PC-3 (cell line): Measurements from ENCODE around the gene NHLRC2. TPM values are rescaled to one million over a fixed set of nuclear protein-coding genes. Genes with fewer than 3 reads are reported as not detected.

Experiments used
- ATAC-seq: fragments of 200-7000 bp; cut with Tn5 transposase; 2 replicates; pipeline ENCODE4 v1.9.1; 2020; ENCODE audit warnings: mild to moderate bottlenecking, moderate library complexity
- BruUV-seq: library from RNA; stranded (reverse); fragments of 400-500 nt; replicated peaks from 2 replicates; lab custom pipeline; 2021; lab: Mats Ljungman, UMichigan
- CTCF ChIA-PET: fragments of 300-600 bp; sonication (Branson Sonifier 250); formaldehyde crosslinking; loops from one replicate; lab custom pipeline; 2022; ENCODE audit warnings: antibody characterized with exemption; lab: Charles Lee
- POLR2A ChIA-PET: fragments of 300-600 bp; sonication (Branson Sonifier 250); formaldehyde crosslinking; loops from one replicate; lab custom pipeline; 2022; ENCODE audit warnings: antibody characterized with exemption; ENCODE audit not compliant: unreplicated experiment; lab: Charles Lee
- DNase-seq: peaks from one replicate; pipeline ENCODE4 v3.0.0-alpha.2; 2015
- H2AFZ ChIP-seq: fragments of 300-600 bp; sonication (generic); 2 replicates; pipeline ENCODE4 v1.6.0; 2016; ENCODE audit warnings: antibody characterized with exemption, low read length
- H3F3A ChIP-seq: fragments of 300-600 bp; sonication (generic); one replicate; pipeline ENCODE4 v1.6.0; 2017; ENCODE audit warnings: antibody characterized with exemption, low read length, control low read depth, mild to moderate bottlenecking; ENCODE audit not compliant: unreplicated experiment
- H3K27ac ChIP-seq: fragments of 300-600 bp; sonication (generic); 2 replicates; pipeline ENCODE4 v1.5.1; 2016; ENCODE audit warnings: mild to moderate bottlenecking, low read length
- H3K27me3 ChIP-seq: fragments of 300-600 bp; sonication (generic); 2 replicates; pipeline ENCODE4 v1.6.1; 2016; ENCODE audit warnings: low read length, mixed read lengths
- H3K36me3 ChIP-seq: fragments of 300-600 bp; sonication (generic); 2 replicates; pipeline ENCODE4 v1.6.1; 2016; ENCODE audit warnings: low read depth, mixed run types, low read length, mixed read lengths
- H3K4me1 ChIP-seq: fragments of 300-600 bp; sonication (generic); 2 replicates; pipeline ENCODE4 v1.5.1; 2016; ENCODE audit warnings: low read length; ENCODE audit not compliant: insufficient read depth
- H3K4me2 ChIP-seq: fragments of 300-600 bp; sonication (generic); 2 replicates; pipeline ENCODE4 v1.6.0; 2016; ENCODE audit warnings: low read length
- H3K4me3 ChIP-seq: fragments of 300-600 bp; sonication (generic); 2 replicates; pipeline ENCODE4 v1.5.1; 2016; ENCODE audit warnings: mild to moderate bottlenecking, low read length, mixed read lengths
- H3K79me2 ChIP-seq: fragments of 300-600 bp; sonication (generic); 2 replicates; pipeline ENCODE4 v1.6.1; 2017; ENCODE audit warnings: low read length, mixed read lengths
- H3K9ac ChIP-seq: fragments of 300-600 bp; sonication (generic); 2 replicates; pipeline ENCODE4 v1.6.0; 2016; ENCODE audit warnings: mild to moderate bottlenecking, low read length
- H3K9me2 ChIP-seq: fragments of 300-600 bp; sonication (generic); replicated peaks from 2 replicates; pipeline ENCODE4 v1.6.1; 2016; ENCODE audit warnings: mixed run types, low read length, mixed read lengths
- H3K9me3 ChIP-seq: fragments of 300-600 bp; sonication (generic); 2 replicates; pipeline ENCODE4 v1.6.1; 2016; ENCODE audit warnings: low read length, mixed read lengths
- H4K20me1 ChIP-seq: fragments of 300-600 bp; sonication (generic); 2 replicates; pipeline ENCODE4 v1.6.1; 2016; ENCODE audit warnings: low read length, mixed read lengths
- CTCF ChIP-seq: fragments of 300-600 bp; sonication (generic); conservative IDR thresholded peaks from 2 replicates; pipeline ENCODE4 v1.5.1; 2017; ENCODE audit warnings: antibody characterized with exemption, low read depth, mild to moderate bottlenecking, low read length
- EZH2 ChIP-seq: fragments of 300-600 bp; sonication (generic); IDR thresholded peaks from one replicate; pipeline ENCODE4 v1.6.1; 2017; ENCODE audit warnings: antibody characterized with exemption, mild to moderate bottlenecking, low read length; ENCODE audit not compliant: unreplicated experiment
- EZH2phosphoT487 ChIP-seq: fragments of 300-600 bp; sonication (generic); IDR thresholded peaks from 2 replicates; pipeline ENCODE4 v1.6.1; 2018; ENCODE audit warnings: mild to moderate bottlenecking, antibody characterized with exemption, low read length, borderline replicate concordance
- intact Hi-C: fragments of 100-400 bp; cut with micrococcal nuclease; formaldehyde crosslinking; loops from 2 replicates; pipeline ENCODE4 v1.9.0; 2023
- total RNA-seq: library from RNA; depleted of rRNA; stranded (reverse); fragments of >200 nt; gene quantifications from 2 replicates; pipeline ENCODE4 v1.2.3, GENCODE V29; 2014

NHLRC2 gene
- total RNA-seq, 1 experiment from 2014 or later: 17.5 TPM

- DNase-seq: no peak
- Histone ChIP-seq H2AFZ (no peak overlapping the region), H3K9me3 (0 out of 2 replicates have a peak, but pooled peaks cover 7% of the 10 kb centered on the region), H3K27ac (no peak overlapping the region), H3K36me3 (no peaks in the 10 kb centered on the region), H3F3A (no peaks in the 10 kb centered on the region), H3K9ac (no peak overlapping the region), H3K9me2 (no peaks in the 10 kb centered on the region), H3K4me2 (no peak overlapping the region), H4K20me1 (no peaks in the 10 kb centered on the region), H3K79me2 (no peaks in the 10 kb centered on the region), H3K27me3 (no peaks in the 10 kb centered on the region), H3K4me1 (peaks cover 5% of the 10 kb centered on the region), H3K4me3 (no peak overlapping the region)
- no TSS peak for BruUV-seq
- CTCF ChIA-PET: no interaction called here
- no peak for ATAC-seq
- POLR2A ChIA-PET: interaction anchor here (0.7 kb wide), 1 partner anchor 152 kb away, joined by 6 read pairs; no protein-coding TSS in a partner anchor
- TF ChIP-seq CTCF: no peak
- TF ChIP-seq EZH2phosphoT487: no peak
- no peak for TF ChIP-seq EZH2
- intact Hi-C loops: no loop called here
Observed at GRCh38 chr10:113920875-113921274, 66.4 kb downstream of the NHLRC2 start.

GRCh38 chr10:113921561-113922370 lies 67.3 kb downstream of the NHLRC2 start:
- H3K4me2 ChIP-seq: no peak overlapping the region
- TF ChIP-seq CTCF: no peak
- no peak for TF ChIP-seq EZH2phosphoT487
- TF ChIP-seq EZH2: no peak
- H3K79me2 ChIP-seq: no peaks in the 10 kb centered on the region
- 0 out of 2 replicates have a peak, but pooled peaks cover 7% of the 10 kb centered on the region for H3K9me3 ChIP-seq
- POLR2A ChIA-PET: no interaction called here
- DNase-seq: no peak
- ATAC-seq: no peak
- no peak overlapping the region for H3K9ac ChIP-seq
- CTCF ChIA-PET: no interaction called here
- BruUV-seq: no TSS peak
- no peak overlapping the region for H3K27ac ChIP-seq
- no peaks in the 10 kb centered on the region for H3K36me3 ChIP-seq
- no peak overlapping the region for H3K4me3 ChIP-seq
- H3F3A ChIP-seq: no peaks in the 10 kb centered on the region
- H3K9me2 ChIP-seq: no peaks in the 10 kb centered on the region
- intact Hi-C loops: no loop called here
- no peaks in the 10 kb centered on the region for H3K4me1 ChIP-seq
- H2AFZ ChIP-seq: no peak overlapping the region
- no peaks in the 10 kb centered on the region for H4K20me1 ChIP-seq
- H3K27me3 ChIP-seq: no peaks in the 10 kb centered on the region
